Stimulated activated CD8-positive, alpha-beta memory T cell treated with anti-CD3 and anti-CD28 coated beads, Interleukin-2, amount 100 ng/mL, for 1 hour (primary cell): Measurements from ENCODE around the gene SLC2A1.

Experiments used
- DNase-seq, 2 donors: peaks; one replicate each; pipeline ENCODE4 v3.0.0-alpha.2; 2020; ENCODE audit warnings: low read depth in 2 of 2

SLC2A1 gene

GRCh38 chr1:42942444-42942843 lies 16.2 kb downstream of the SLC2A1 start:
- DNase-seq = no peak

- no peak for DNase-seq
These were observed 16.9 kb downstream of the SLC2A1 start for GRCh38 chr1:42941640-42942330.

- no peak for DNase-seq
These were observed 17.6 kb downstream of the SLC2A1 start for GRCh38 chr1:42940851-42941639.

GRCh38 chr1:42938645-42939615 lies 19.7 kb downstream of the SLC2A1 start:
- DNase-seq = no peak

- no peak for DNase-seq
These were observed 20.6 kb downstream of the SLC2A1 start for GRCh38 chr1:42937836-42938644.

- DNase-seq = no peak
These were observed 21.4 kb downstream of the SLC2A1 start for GRCh38 chr1:42937141-42937696.

- DNase-seq = no peak
These were observed 22.2 kb downstream of the SLC2A1 start for GRCh38 chr1:42936309-42937078.

- no peak for DNase-seq
These were observed 22.7 kb downstream of the SLC2A1 start for GRCh38 chr1:42935971-42936308.

- no peak for DNase-seq
These were observed 23.3 kb downstream of the SLC2A1 start for GRCh38 chr1:42935313-42935895.

- no peak for DNase-seq
These were observed 23.9 kb downstream of the SLC2A1 start for GRCh38 chr1:42934541-42935312.

GRCh38 chr1:42933610-42934491 lies 24.8 kb downstream of the SLC2A1 start:
- DNase-seq = no peak

GRCh38 chr1:42933060-42933586 lies 25.5 kb downstream of the SLC2A1 start:
- no peak for DNase-seq

GRCh38 chr1:42932442-42932941 lies 26.2 kb downstream of the SLC2A1 start:
- no peak for DNase-seq

- DNase-seq = peak; percentile 56 to 57
These were observed 26.7 kb downstream of the SLC2A1 start for GRCh38 chr1:42931911-42932422.

GRCh38 chr1:42931108-42931539 lies 27.5 kb downstream of the SLC2A1 start:
- DNase-seq = no peak

- DNase-seq = no peak
These were observed 28.2 kb downstream of the SLC2A1 start for GRCh38 chr1:42930178-42931107.
